Esophagus squamous epithelium (tissue), 4 donors: Measurements from ENCODE around the gene SLC1A7.

Experiments
- CTCF ChIP-seq, 6 experiments: fragments of 450-650 bp in 4 of 6; fragments of 200-600 bp in 2 of 6; sonication (generic) in 2 of 6; IDR thresholded peaks; one replicate each; pipeline ENCODE4 v1.5.1; 2016 to 2019; ENCODE audit warnings: antibody characterized with exemption in 6 of 6, mild to moderate bottlenecking in 4 of 6, moderate library complexity in 4 of 6
- POLR2A ChIP-seq, 4 donors: fragments of 450-650 bp; IDR thresholded peaks; one replicate each; pipeline ENCODE4 v1.6.1; 2017; ENCODE audit warnings: antibody characterized with exemption in 4 of 4, mild to moderate bottlenecking in 4 of 4, moderate library complexity in 3 of 4

GRCh38 chr1:53142226-53142853 lies at the start of gene SLC1A7:
- TF ChIP-seq POLR2A (IDR thresholded peaks at IDR 0.05) (no peak), CTCF (IDR thresholded peaks at IDR 0.05) (no peak)
